ENCODE results near the gene NFIB.

NFIB gene

GRCh38 chr9:14345354-14346230, 31.7 kb upstream of the NFIB start:
- DNase-seq (ENCODE audit: low read depth in 3 of 3): no peak

GRCh38 chr9:14344941-14345353, 31.0 kb upstream of the NFIB start:
- no peak for DNase-seq (ENCODE audit: low read depth in 3 of 3)

GRCh38 chr9:14344053-14344524, 30.1 kb upstream of the NFIB start:
- no peak for DNase-seq (ENCODE audit: low read depth in 3 of 3)

GRCh38 chr9:14343261-14344031, 29.5 kb upstream of the NFIB start:
- DNase-seq (ENCODE audit: low read depth in 3 of 3): no peak

GRCh38 chr9:14342736-14343135, 28.8 kb upstream of the NFIB start:
- DNase-seq (ENCODE audit: low read depth in 3 of 3): no peak

- DNase-seq (ENCODE audit: low read depth in 3 of 3): no peak
These were observed 27.6 kb upstream of the NFIB start for GRCh38 chr9:14341437-14342122.

- no peak for DNase-seq (ENCODE audit: low read depth in 3 of 3)
These were observed 27.1 kb upstream of the NFIB start for GRCh38 chr9:14340994-14341393.

- no peak for DNase-seq (ENCODE audit: low read depth in 3 of 3)
These were observed 26.4 kb upstream of the NFIB start for GRCh38 chr9:14340219-14340873.

GRCh38 chr9:14339746-14340145, 25.8 kb upstream of the NFIB start:
- no peak for DNase-seq (ENCODE audit: low read depth in 3 of 3)

GRCh38 chr9:14337615-14338014, 23.7 kb upstream of the NFIB start:
- no peak for DNase-seq (ENCODE audit: low read depth in 3 of 3)

GRCh38 chr9:14336244-14336643, 22.3 kb upstream of the NFIB start:
- DNase-seq (ENCODE audit: low read depth in 3 of 3): no peak

GRCh38 chr9:14331120-14331519, 17.2 kb upstream of the NFIB start:
- no peak for DNase-seq (ENCODE audit: low read depth in 3 of 3)

- DNase-seq (ENCODE audit: low read depth in 3 of 3): no peak
These were observed 13.1 kb upstream of the NFIB start for GRCh38 chr9:14327036-14327435.

GRCh38 chr9:14326264-14326826, 12.4 kb upstream of the NFIB start:
- DNase-seq (ENCODE audit: low read depth in 3 of 3): no peak

GRCh38 chr9:14325147-14325546, 11.2 kb upstream of the NFIB start:
- no peak for DNase-seq (ENCODE audit: low read depth in 3 of 3)

GRCh38 chr9:14323985-14324650, 10.2 kb upstream of the NFIB start:
- no peak for DNase-seq (ENCODE audit: low read depth in 3 of 3)

GRCh38 chr9:14323083-14323971, 9.4 kb upstream of the NFIB start:
- DNase-seq (ENCODE audit: low read depth in 3 of 3): no peak

GRCh38 chr9:14322211-14323082, 8.5 kb upstream of the NFIB start:
- DNase-seq (ENCODE audit: low read depth in 3 of 3): peak; percentile 49 to 55 (median 51)

Measured in stimulated activated CD4-positive, alpha-beta T cell treated with anti-CD3 and anti-CD28 coated beads, TNF-alpha, amount 100 ng/mL, for 4 hours (primary cell).